GM23248 (cell line): ENCODE measurements around the gene EEF1A2. TPM values are rescaled to one million over a fixed set of nuclear protein-coding genes. Genes with fewer than 3 reads are reported as not detected.
"Not testable (repeated sequence)": the region's sequence is repeated elsewhere in the genome, so short reads cannot be mapped to it uniquely, and the experiment has no call there.

Source experiments
- DNase-seq: peaks from one replicate; pipeline ENCODE4 v3.0.0-alpha.2; 2015
- H2AFZ ChIP-seq: fragments of 200-600 bp; sonication (generic); 2 replicates; pipeline ENCODE4 v1.6.1; 2016; ENCODE audit warnings: antibody characterized with exemption
- H3F3A ChIP-seq: fragments of 200-600 bp; sonication (generic); 2 replicates; pipeline ENCODE4 v1.6.1; 2016; ENCODE audit warnings: mild to moderate bottlenecking, antibody characterized with exemption, mixed run types; ENCODE audit not compliant: insufficient read depth
- H3K27ac ChIP-seq: fragments of 200-600 bp; sonication (generic); 2 replicates; pipeline ENCODE4 v1.5.1; 2016; ENCODE audit warnings: mild to moderate bottlenecking
- H3K27me3 ChIP-seq: fragments of 200-600 bp; sonication (generic); replicated peaks from 2 replicates; pipeline ENCODE4 v1.6.1; 2016; ENCODE audit warnings: mild to moderate bottlenecking; ENCODE audit not compliant: insufficient read depth
- H3K36me3 ChIP-seq: fragments of 200-600 bp; sonication (generic); 2 replicates; pipeline ENCODE4 v1.6.1; 2016; ENCODE audit warnings: low read depth, mild to moderate bottlenecking
- H3K4me1 ChIP-seq: fragments of 200-600 bp; sonication (generic); 2 replicates; pipeline ENCODE4 v1.6.1; 2016; ENCODE audit warnings: mild to moderate bottlenecking; ENCODE audit not compliant: insufficient read depth
- H3K4me2 ChIP-seq: fragments of 200-600 bp; sonication (generic); one replicate; pipeline ENCODE4 v1.6.1; 2016; ENCODE audit warnings: mild to moderate bottlenecking; ENCODE audit not compliant: unreplicated experiment
- H3K4me3 ChIP-seq: fragments of 200-600 bp; sonication (generic); 2 replicates; pipeline ENCODE4 v1.5.1; 2016; ENCODE audit warnings: mild to moderate bottlenecking
- H3K79me2 ChIP-seq: fragments of 200-600 bp; sonication (generic); 2 replicates; pipeline ENCODE4 v1.6.1; 2016; ENCODE audit warnings: mild to moderate bottlenecking; ENCODE audit not compliant: insufficient read depth
- H3K9ac ChIP-seq: fragments of 200-600 bp; sonication (generic); 2 replicates; pipeline ENCODE4 v1.6.1; 2016; ENCODE audit warnings: mild to moderate bottlenecking
- H3K9me2 ChIP-seq: fragments of 200-600 bp; sonication (generic); 2 replicates; pipeline ENCODE4 v1.6.1; 2016; ENCODE audit warnings: mixed run types, mild to moderate bottlenecking, moderate library complexity; ENCODE audit not compliant: insufficient read depth
- H3K9me3 ChIP-seq: fragments of 200-600 bp; sonication (generic); one replicate; pipeline ENCODE4 v1.6.1; 2017; ENCODE audit warnings: low read depth
- H4K20me1 ChIP-seq: fragments of 200-600 bp; sonication (generic); 2 replicates; pipeline ENCODE4 v1.6.0; 2016; ENCODE audit not compliant: insufficient read depth
- EZH2 ChIP-seq: fragments of 200-600 bp; sonication (generic); IDR thresholded peaks from 2 replicates; pipeline ENCODE4 v1.6.1; 2018; ENCODE audit warnings: antibody characterized with exemption, mild to moderate bottlenecking; ENCODE audit not compliant: insufficient read depth, poor library complexity, severe bottlenecking
- EZH2phosphoT487 ChIP-seq: fragments of 200-600 bp; sonication (generic); IDR thresholded peaks from 2 replicates; pipeline ENCODE4 v1.6.1; 2018; ENCODE audit warnings: antibody characterized with exemption, moderate library complexity, mild to moderate bottlenecking, low read depth; ENCODE audit not compliant: insufficient read depth
- WGBS, 2 experiments: methylation state at CpG; one replicate each; pipeline ENCODE4 v1.1.6; 2015 to 2017; ENCODE audit warnings: low lambda C conversion rate in 2 of 2, low coverage in 1 of 2; ENCODE audit errors: missing lambda C conversion rate in 2 of 2; 5-methylcytosine and 5-hydroxymethylcytosine counted together
- in situ Hi-C: fragments of 300-500 bp; cut with MboI; formaldehyde crosslinking; loops from 2 replicates; pipeline ENCODE4 v1.15.0; 2020
- polyA plus RNA-seq: library from polyadenylated mRNA; unstranded; fragments of >200 nt; fragmentation: Nextera tagmentation; extraction: Ambion mirVana; gene quantifications from 2 replicates; pipeline ENCODE4 v1.2.1, GENCODE V29; 2016
- total RNA-seq: library from RNA; depleted of rRNA; stranded (reverse); fragments of >200 nt; shearing (Covaris generic); gene quantifications from 2 replicates; pipeline ENCODE4 v1.2.3, GENCODE V29; 2014

EEF1A2 gene
- total and polyA plus RNA-seq, 2 experiments from 2014 or later, result 0.43 TPM; not detected in 1

DNA sequence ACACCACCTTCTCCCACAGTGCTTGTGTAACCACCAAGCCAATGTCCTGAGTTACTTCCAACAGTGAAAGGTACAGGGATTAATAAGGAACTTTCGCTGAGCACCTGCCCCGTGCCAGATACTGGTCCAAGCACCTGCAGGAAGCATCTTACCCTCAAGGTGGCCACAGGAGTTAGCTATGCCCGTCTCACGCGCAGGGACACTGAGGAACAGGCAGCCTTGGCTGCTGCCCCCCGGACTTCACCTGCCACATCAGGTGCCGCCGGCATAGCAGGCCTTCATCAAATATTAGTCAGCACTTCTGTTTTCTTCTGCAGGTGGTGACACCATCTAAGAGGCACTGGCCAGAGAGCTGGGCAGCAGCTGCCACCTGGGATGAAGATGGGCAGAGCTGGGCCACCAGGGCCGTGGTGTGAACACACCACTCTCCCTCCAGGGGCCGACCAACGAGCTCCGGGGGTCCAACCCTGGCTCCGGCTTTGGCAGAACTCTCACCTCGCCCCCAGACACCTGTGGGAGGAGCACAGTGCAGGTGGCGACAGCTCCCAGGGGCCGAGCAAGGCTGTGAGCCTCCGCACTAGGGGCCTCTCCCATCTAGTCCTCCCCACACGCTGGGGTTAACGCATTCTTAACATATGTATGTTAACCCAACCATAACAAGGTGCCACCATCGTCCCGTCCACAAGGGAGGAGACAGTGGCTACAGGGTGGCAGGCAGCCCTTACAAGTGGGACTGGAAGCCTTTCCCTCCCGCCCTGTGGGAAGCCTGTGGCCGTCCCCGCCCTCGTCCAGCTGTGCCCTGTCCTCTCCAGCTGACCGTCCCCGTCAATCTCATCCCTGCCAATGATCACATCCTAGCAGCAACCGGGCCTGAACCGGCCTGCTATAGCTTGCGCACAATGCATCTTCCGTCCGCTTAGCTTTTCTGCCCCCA is 18.8 kb upstream of the EEF1A2 start:
- Histone ChIP-seq H3K4me3 (no peak overlapping the region), H3F3A (no peaks in the 10 kb centered on the region), H3K27me3 (no peaks in the 10 kb centered on the region), H3K9me3 (no peaks in the 10 kb centered on the region), H3K27ac (no peak overlapping the region), H3K9ac (no peak overlapping the region), H3K79me2 (peaks cover 8% of the 10 kb centered on the region), H2AFZ (no peak overlapping the region), H3K4me1 (0 out of 2 replicates have a peak, but pooled peaks cover 2% of the 10 kb centered on the region), H4K20me1 (peaks cover 4% of the 10 kb centered on the region; the same call in 1 of the 2 replicates), H3K36me3 (no peaks in the 10 kb centered on the region), H3K9me2 (no peaks in the 10 kb centered on the region), H3K4me2 (no peak overlapping the region)
- 90 to 91% methylated on average over 23 to 32 of the region's 32 CpGs for WGBS, 2 experiments
- TF ChIP-seq EZH2phosphoT487, result no peak
- TF ChIP-seq EZH2, result no peak
- in situ Hi-C loops, result no loop called here
- no peak for DNase-seq

GRCh38 chr20:63514520-63514919 is 15.6 kb upstream of the EEF1A2 start:
- H3K36me3 ChIP-seq, H3K4me1 ChIP-seq, H4K20me1 ChIP-seq, H3F3A ChIP-seq, H2AFZ ChIP-seq, DNase-seq, H3K27ac ChIP-seq, H3K4me2 ChIP-seq, H3K79me2 ChIP-seq, H3K27me3 ChIP-seq, in situ Hi-C loops, H3K9ac ChIP-seq, H3K4me3 ChIP-seq, H3K9me2 ChIP-seq, H3K9me3 ChIP-seq: not testable (repeated sequence)
- 73 to 80% methylated on average over 8 to 10 of the region's 10 CpGs for WGBS, 2 experiments

DNA sequence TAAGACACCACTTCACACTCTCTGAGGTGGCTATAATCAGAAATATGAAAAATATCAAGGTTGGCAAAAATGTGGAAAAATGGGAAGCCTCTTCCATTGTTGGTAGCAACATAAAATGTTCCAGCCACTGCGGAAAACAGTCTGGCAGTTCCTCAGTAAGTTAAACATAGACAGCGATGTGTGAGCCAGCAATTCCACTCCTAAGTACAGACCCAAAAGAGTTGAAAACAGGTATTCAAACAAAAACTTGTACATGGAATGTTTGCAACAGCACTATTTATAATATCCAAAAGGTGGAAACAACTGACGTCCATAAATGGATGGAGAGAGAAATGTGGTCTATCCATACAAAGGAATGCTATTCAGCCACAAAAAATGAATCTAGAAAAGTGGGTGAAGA is 14.3 kb upstream of the EEF1A2 start:
- H2AFZ ChIP-seq, result no peak overlapping the region
- H3K4me3 ChIP-seq, result no peak overlapping the region
- no peaks in the 10 kb centered on the region for H3F3A ChIP-seq
- H3K4me2 ChIP-seq, result no peak overlapping the region
- H3K9me2 ChIP-seq, result no peaks in the 10 kb centered on the region
- no peaks in the 10 kb centered on the region for H3K4me1 ChIP-seq
- H3K27me3 ChIP-seq, result no peaks in the 10 kb centered on the region
- WGBS, 2 experiments, result 87 to 91% methylated on average over 3 of the region's 3 CpGs
- H3K9ac ChIP-seq, result no peak overlapping the region
- H3K79me2 ChIP-seq, result no peaks in the 10 kb centered on the region
- H4K20me1 ChIP-seq, result no peaks in the 10 kb centered on the region
- in situ Hi-C loops, result no loop called here
- DNase-seq, result no peak
- no peak overlapping the region for H3K27ac ChIP-seq
- no peak for TF ChIP-seq EZH2
- TF ChIP-seq EZH2phosphoT487, result no peak
- H3K36me3 ChIP-seq, result no peaks in the 10 kb centered on the region
- no peaks in the 10 kb centered on the region for H3K9me3 ChIP-seq

DNA sequence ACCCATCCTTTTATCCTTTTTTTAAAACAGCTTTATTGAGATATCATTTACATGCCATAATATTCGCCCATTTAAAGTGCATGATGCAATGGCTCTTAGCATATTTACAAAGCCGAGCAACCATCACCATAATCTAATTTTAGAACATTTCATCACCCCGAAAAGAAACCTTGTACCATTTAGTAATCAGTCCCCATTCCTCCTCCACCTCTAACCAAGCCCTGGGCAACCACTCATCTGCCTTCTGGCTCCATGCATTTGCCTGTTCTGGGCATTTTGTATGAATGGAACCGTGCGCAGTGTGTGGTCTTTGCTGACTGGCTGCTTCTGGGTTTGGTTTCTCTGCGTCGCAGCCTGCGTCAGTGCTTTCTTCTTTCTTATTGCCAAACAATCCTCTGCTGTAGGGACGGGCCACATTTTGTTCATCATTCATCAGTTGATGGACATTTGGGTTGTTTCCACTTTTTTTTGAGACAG is 10.2 kb upstream of the EEF1A2 start:
- Histone ChIP-seq H3K4me2 (no peak overlapping the region), H3K9me2 (no peaks in the 10 kb centered on the region), H3K27ac (no peak overlapping the region), H3K9ac (no peak overlapping the region), H2AFZ (no peak overlapping the region), H3K4me1 (no peaks in the 10 kb centered on the region), H4K20me1 (no peaks in the 10 kb centered on the region), H3K79me2 (no peaks in the 10 kb centered on the region), H3K9me3 (no peaks in the 10 kb centered on the region), H3K4me3 (no peak overlapping the region), H3F3A (no peaks in the 10 kb centered on the region), H3K36me3 (no peaks in the 10 kb centered on the region), H3K27me3 (peaks cover 6% of the 10 kb centered on the region; the same call in 1 of the 2 replicates)
- WGBS, 2 experiments, result 71 to 75% methylated on average over 9 of the region's 9 CpGs
- peak; percentile 37 for DNase-seq
- no peak for TF ChIP-seq EZH2
- TF ChIP-seq EZH2phosphoT487, result no peak
- in situ Hi-C loops, result no loop called here
